Osteocyte (in vitro differentiated cells): Measurements from ENCODE around the gene SLC35E4. TPM values are rescaled to one million over a fixed set of nuclear protein-coding genes. Genes with fewer than 3 reads are reported as not detected.

Experiments used
- DNase-seq: peaks from one replicate; pipeline ENCODE4 v3.0.0; 2021; ENCODE audit warnings: mixed read lengths; ENCODE audit not compliant: unreplicated experiment; ENCODE audit errors: extremely low spot score
- H3K27ac Mint-ChIP-seq: one replicate; pipeline ENCODE4 v1.8.0; 2021; ENCODE audit warnings: mild to moderate bottlenecking, mixed read lengths; ENCODE audit not compliant: unreplicated experiment
- H3K27me3 Mint-ChIP-seq: one replicate; pipeline ENCODE4 v1.8.0; 2021; ENCODE audit warnings: mixed read lengths; ENCODE audit not compliant: unreplicated experiment
- H3K36me3 Mint-ChIP-seq: one replicate; pipeline ENCODE4 v1.8.0; 2021; ENCODE audit warnings: mixed read lengths; ENCODE audit not compliant: unreplicated experiment
- H3K4me1 Mint-ChIP-seq: one replicate; pipeline ENCODE4 v1.8.0; 2021; ENCODE audit warnings: mixed read lengths; ENCODE audit not compliant: unreplicated experiment
- H3K4me3 Mint-ChIP-seq: one replicate; pipeline ENCODE4 v1.8.0; 2021; ENCODE audit warnings: mild to moderate bottlenecking, moderate library complexity, mixed read lengths; ENCODE audit not compliant: unreplicated experiment
- H3K9me3 Mint-ChIP-seq: one replicate; pipeline ENCODE4 v1.8.0; 2021; ENCODE audit warnings: mixed read lengths; ENCODE audit not compliant: unreplicated experiment
- CTCF ChIP-seq: fragments of 200-600 bp; sonication (generic); IDR thresholded peaks from 2 replicates; pipeline ENCODE4 v1.5.0; 2021; ENCODE audit warnings: antibody characterized with exemption, mild to moderate bottlenecking, moderate library complexity
- total RNA-seq: library from RNA; stranded (reverse); gene quantifications from 2 replicates; pipeline ENCODE4 v1.2.1, GENCODE V29; 2021

SLC35E4 gene
- total RNA-seq, 1 donor from 2014 or later: 10.2 TPM

- no peak for TF ChIP-seq CTCF
- Mint-ChIP-seq H3K27ac (no peak overlapping the region), H3K4me3 (no peak overlapping the region), H3K4me1 (peaks cover 16% of the 10 kb centered on the region), H3K36me3 (no peaks in the 10 kb centered on the region), H3K27me3 (no peaks in the 10 kb centered on the region), H3K9me3 (no peaks in the 10 kb centered on the region)
- no peak for DNase-seq
These were observed 55.6 kb downstream of the SLC35E4 start for GRCh38 chr22:30691204-30691603.

DNA sequence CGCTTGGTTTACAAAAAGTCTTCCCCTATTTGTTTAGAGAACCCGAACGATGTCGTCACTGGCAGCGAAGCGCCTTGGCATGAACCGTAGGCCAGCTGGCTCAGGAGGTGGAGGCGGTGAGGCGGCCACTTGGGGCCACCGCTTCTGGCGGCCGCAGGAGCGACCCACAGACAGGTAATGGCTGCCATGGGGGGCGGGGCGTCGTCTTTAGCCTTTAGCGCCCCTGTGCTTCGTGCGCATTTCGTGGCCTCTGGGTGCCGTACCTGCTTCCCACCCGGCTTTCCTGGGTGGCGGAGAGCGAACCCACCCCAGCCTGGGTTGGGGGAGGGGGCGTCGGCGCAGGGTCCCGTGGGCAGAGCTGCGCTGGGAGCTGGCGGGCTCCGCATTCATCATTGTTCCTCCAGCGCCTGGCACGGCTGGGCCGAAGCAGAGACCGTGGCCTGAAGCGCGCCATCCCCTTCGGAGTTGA is 58.6 kb downstream of the SLC35E4 start:
- TF ChIP-seq CTCF: no peak
- H3K27ac Mint-ChIP-seq: no peak overlapping the region
- H3K4me1 Mint-ChIP-seq: peaks cover 16% of the 10 kb centered on the region
- no peaks in the 10 kb centered on the region for H3K36me3 Mint-ChIP-seq
- no peaks in the 10 kb centered on the region for H3K27me3 Mint-ChIP-seq
- H3K4me3 Mint-ChIP-seq: peak overlapping the region; percentile 84
- no peaks in the 10 kb centered on the region for H3K9me3 Mint-ChIP-seq
- DNase-seq: no peak

- peak; percentile 85 for DNase-seq
- peaks cover 16% of the 10 kb centered on the region for H3K4me1 Mint-ChIP-seq
- H3K4me3 Mint-ChIP-seq: peak within 1 kb of the TSS; percentile 84
- TF ChIP-seq CTCF: no peak
- H3K36me3 Mint-ChIP-seq: no peaks in the 10 kb centered on the region
- no peaks in the 10 kb centered on the region for H3K9me3 Mint-ChIP-seq
- peak within 1 kb of the TSS; percentile 40 for H3K27ac Mint-ChIP-seq
- no peaks in the 10 kb centered on the region for H3K27me3 Mint-ChIP-seq
These were observed 59.2 kb downstream of the SLC35E4 start, which contains the start of gene OSBP2 for GRCh38 chr22:30694640-30695350. OSBP2 (plus strand) TSS chr22:30694874; CDS start chr22:30694910, 36 bp downstream.

DNA sequence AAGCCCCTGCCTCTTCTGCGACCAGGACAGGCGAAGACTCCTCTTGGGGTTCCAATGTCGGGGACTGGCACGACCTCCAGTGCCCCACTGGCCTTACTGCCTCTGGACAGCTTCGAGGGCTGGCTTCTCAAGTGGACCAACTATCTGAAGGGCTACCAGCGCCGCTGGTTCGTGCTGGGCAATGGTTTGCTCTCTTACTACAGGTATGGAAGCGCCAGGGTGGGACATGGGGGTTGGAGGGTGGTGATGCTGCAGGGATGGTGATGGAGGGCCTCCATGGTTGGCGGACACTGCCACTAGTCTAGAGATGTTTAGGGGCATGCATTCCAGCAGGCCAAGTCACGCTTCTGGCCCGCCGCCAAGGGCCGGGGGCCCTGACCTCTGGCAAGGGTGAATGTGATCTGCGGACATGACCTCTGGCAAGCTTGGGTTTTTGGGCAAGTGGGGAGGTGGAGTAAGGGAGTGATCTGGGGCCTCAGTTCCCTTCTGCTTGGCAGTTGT is 59.8 kb downstream of the SLC35E4 start:
- Mint-ChIP-seq H3K27ac (peak overlapping the region; percentile 40), H3K36me3 (no peaks in the 10 kb centered on the region), H3K27me3 (no peaks in the 10 kb centered on the region), H3K4me3 (peak overlapping the region; percentile 71), H3K4me1 (peaks cover 16% of the 10 kb centered on the region), H3K9me3 (no peaks in the 10 kb centered on the region)
- TF ChIP-seq CTCF: no peak
- DNase-seq: no peak

- peak overlapping the region; percentile 71 for H3K4me3 Mint-ChIP-seq
- TF ChIP-seq CTCF: no peak
- H3K4me1 Mint-ChIP-seq: peaks cover 16% of the 10 kb centered on the region
- H3K27me3 Mint-ChIP-seq: no peaks in the 10 kb centered on the region
- peak overlapping the region; percentile 40 for H3K27ac Mint-ChIP-seq
- no peak for DNase-seq
- no peaks in the 10 kb centered on the region for H3K36me3 Mint-ChIP-seq
- H3K9me3 Mint-ChIP-seq: no peaks in the 10 kb centered on the region
These were observed 60.5 kb downstream of the SLC35E4 start for GRCh38 chr22:30695871-30696655.
